Small intestine (tissue), 7 donors: ENCODE data around the gene ADGRL3. TPM values are rescaled to one million over a fixed set of nuclear protein-coding genes. Genes with fewer than 3 reads are reported as not detected.
"Not testable (repeated sequence)": the region's sequence is repeated elsewhere in the genome, so short reads cannot be mapped to it uniquely, and the experiment has no call there.

Experiments used
- DNase-seq, 2 donors: peaks; one replicate each; pipeline versions ENCODE4 v3.0.0 to v3.0.0-alpha.2; 2013
- FAIRE-seq: peaks from 2 replicates; lab custom pipeline; 2012; peaks lifted over from hg19 to GRCh38; lab: Jason Lieb, UNC
- H3K27ac ChIP-seq, 3 donors: one replicate each; pipeline ENCODE4 v1.5.1; 2013; ENCODE audit warnings: low read length in 2 of 3, mild to moderate bottlenecking in 2 of 3, control low read depth in 1 of 3, inconsistent platforms in 1 of 3, low read depth in 1 of 3, moderate library complexity in 1 of 3
- H3K27me3 ChIP-seq, 3 donors: one replicate each; pipeline ENCODE4 v1.6.1; 2013; ENCODE audit warnings: low read length in 3 of 3, inconsistent platforms in 1 of 3; ENCODE audit not compliant: control insufficient read depth in 3 of 3, insufficient read depth in 3 of 3
- H3K36me3 ChIP-seq, 3 donors: one replicate each; pipeline ENCODE4 v1.6.1; 2013; ENCODE audit warnings: low read length in 3 of 3, inconsistent platforms in 1 of 3, low read depth in 1 of 3, mild to moderate bottlenecking in 1 of 3, moderate library complexity in 1 of 3; ENCODE audit not compliant: control insufficient read depth in 3 of 3, insufficient read depth in 2 of 3
- H3K4me1 ChIP-seq, 3 donors: one replicate each; pipeline ENCODE4 v1.6.1; 2013; ENCODE audit warnings: low read length in 2 of 3, inconsistent platforms in 1 of 3, low read depth in 1 of 3, mild to moderate bottlenecking in 1 of 3, moderate library complexity in 1 of 3; ENCODE audit not compliant: control insufficient read depth in 3 of 3, insufficient read depth in 2 of 3
- H3K4me3 ChIP-seq, 3 donors: one replicate each; pipeline ENCODE4 v1.5.1; 2013; ENCODE audit warnings: low read length in 3 of 3, control low read depth in 1 of 3, inconsistent platforms in 1 of 3, low read depth in 1 of 3, mild to moderate bottlenecking in 1 of 3, moderate library complexity in 1 of 3
- H3K9me3 ChIP-seq, 2 donors: one replicate each; pipeline ENCODE4 v1.6.1; 2013; ENCODE audit warnings: low read depth in 1 of 2, low read length in 1 of 2; ENCODE audit not compliant: control insufficient read depth in 2 of 2, insufficient read depth in 1 of 2
- WGBS, 3 donors: extraction: QIAGEN DNeasy Blood & Tissue Kit; methylation state at CpG; one replicate each; pipeline ENCODE4 v1.1.7; 2013; 5-methylcytosine and 5-hydroxymethylcytosine counted together
- polyA plus RNA-seq, 4 donors: library from polyadenylated mRNA; stranded (reverse) in 3 of 4; unstranded in 1 of 4; fragments of 200-250 nt in 3 of 4; fragments of 120-200 nt in 1 of 4; gene quantifications; one replicate each; pipeline versions ENCODE4 v1.2.1 to v1.2.3, GENCODE V29; 2013
- donor health status: healthy with polysubstance abuse.
- donor health status: control.
- donor health status: control.
- donor health status: Bipolar disorder and iron deficiency.
- donor health status: healthy.

Gene ADGRL3
- polyA plus RNA-seq, 4 donors = under 0.01 to 7.9 (median 1.3) TPM

- Histone ChIP-seq H3K36me3 (no peaks in the 10 kb centered on the region), H3K27ac (no peak overlapping the region), H3K4me3 (no peak overlapping the region), H3K9me3 (no peaks in the 10 kb centered on the region), H3K4me1 (no peaks in the 10 kb centered on the region), H3K27me3 (no peaks in the 10 kb centered on the region)
- DNase-seq (no peak), FAIRE-seq (no peak)
- 82 to 90% (median 87%) methylated on average over 2 of the region's 2 CpGs for WGBS, 3 donors
These were observed 750.5 kb downstream of the ADGRL3 start for GRCh38 chr4:61950625-61951024.

DNA sequence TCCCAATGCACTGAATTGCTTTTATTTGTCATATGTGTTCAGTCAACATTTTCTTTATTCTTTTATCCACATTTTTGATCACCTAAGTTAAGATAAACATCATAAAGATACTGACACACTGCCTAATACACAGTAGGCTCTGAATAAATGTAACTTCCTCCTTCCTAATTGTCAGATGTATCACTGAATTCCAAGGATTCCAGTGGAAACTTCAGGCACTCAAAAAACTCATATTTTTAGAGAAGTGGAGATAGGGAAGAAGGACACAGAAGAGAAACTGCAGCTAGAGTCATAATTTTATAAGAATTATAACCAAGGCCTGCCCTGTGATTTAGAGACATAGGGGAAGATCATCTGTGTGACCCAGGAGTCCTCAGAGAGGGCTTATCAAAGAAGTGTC lies 753.3 kb downstream of the ADGRL3 start:
- Histone ChIP-seq H3K4me3 (no peak overlapping the region), H3K4me1 (no peaks in the 10 kb centered on the region), H3K27ac (no peak overlapping the region), H3K36me3 (no peaks in the 10 kb centered on the region), H3K9me3 (no peaks in the 10 kb centered on the region), H3K27me3 (no peaks in the 10 kb centered on the region)
- no peak for FAIRE-seq
- no peak for DNase-seq

GRCh38 chr4:61958591-61958990 lies 758.5 kb downstream of the ADGRL3 start:
- Histone ChIP-seq H3K27ac (no peak overlapping the region), H3K4me1 (no peaks in the 10 kb centered on the region), H3K4me3 (no peak overlapping the region), H3K27me3 (no peaks in the 10 kb centered on the region), H3K9me3 (no peaks in the 10 kb centered on the region), H3K36me3 (no peaks in the 10 kb centered on the region)
- DNase-seq (no peak), FAIRE-seq (no peak)
- 76 to 81% (median 77%) methylated on average over 1 of the region's 1 CpG for WGBS, 3 donors

DNA sequence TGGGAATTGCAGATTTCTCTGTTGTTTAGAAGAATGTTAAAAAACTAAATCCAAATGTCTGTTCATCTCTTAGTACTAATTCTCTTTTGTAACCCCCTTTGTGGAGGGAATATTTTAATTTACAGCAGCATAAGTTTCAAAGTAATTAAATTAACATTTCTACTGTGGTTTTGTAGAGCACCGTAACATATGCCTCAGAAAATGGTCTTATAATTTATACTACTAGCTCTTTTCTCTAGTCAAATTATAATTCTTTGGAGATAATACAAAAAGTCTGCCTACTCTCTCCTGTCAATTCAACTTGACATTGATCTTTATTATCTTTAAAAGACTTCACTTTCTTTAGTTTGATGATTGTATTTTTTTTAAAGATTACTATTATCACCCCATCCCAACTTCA lies 759.0 kb downstream of the ADGRL3 start:
- no peak for DNase-seq
- Histone ChIP-seq H3K9me3 (no peaks in the 10 kb centered on the region), H3K4me1 (no peaks in the 10 kb centered on the region), H3K27me3 (no peaks in the 10 kb centered on the region), H3K27ac (no peak overlapping the region), H3K4me3 (no peak overlapping the region), H3K36me3 (no peaks in the 10 kb centered on the region)
- FAIRE-seq = no peak
- 86 to 96% (median 93%) methylated on average over 1 of the region's 1 CpG for WGBS, 3 donors

DNA sequence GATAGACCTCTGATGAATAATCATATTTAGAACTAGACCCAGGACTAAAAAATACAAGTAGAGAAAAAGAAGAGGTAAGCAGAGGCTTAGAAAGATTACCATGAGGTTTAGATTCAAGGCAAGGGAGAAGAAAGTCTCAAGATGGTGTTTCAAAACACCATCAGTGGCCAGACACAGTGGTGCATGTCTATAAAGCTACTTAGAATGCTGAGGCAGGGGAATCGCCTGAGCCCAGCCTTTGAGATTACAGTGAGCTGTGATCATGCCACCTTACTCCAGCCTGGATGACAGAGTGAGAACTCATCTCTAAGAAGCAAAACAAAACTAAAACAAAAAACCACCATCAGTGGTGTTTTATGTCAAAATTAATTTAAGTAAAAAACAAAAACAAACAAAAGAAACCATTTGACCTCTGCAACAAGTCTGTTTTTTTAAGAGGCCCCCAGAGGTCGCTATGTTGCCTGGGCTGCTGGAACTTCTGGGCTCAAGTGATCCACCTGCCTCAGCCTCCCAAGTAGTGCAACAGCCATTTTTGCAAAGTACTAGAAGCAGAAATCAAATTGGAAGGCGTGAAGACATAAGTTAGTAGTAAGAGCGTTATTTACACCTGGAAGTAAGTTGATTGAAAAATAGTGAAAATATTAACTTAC lies 784.3 kb downstream of the ADGRL3 start:
- Histone ChIP-seq H3K4me1 (no peaks in the 10 kb centered on the region), H3K36me3 (no peaks in the 10 kb centered on the region), H3K9me3 (no peaks in the 10 kb centered on the region), H3K4me3 (no peak overlapping the region), H3K27ac (no peak overlapping the region), H3K27me3 (no peaks in the 10 kb centered on the region)
- DNase-seq (peak in 1 of 2 donors; percentile 1), FAIRE-seq (no peak)
- WGBS, 3 donors = 67 to 79% (median 76%) methylated on average over 4 of the region's 4 CpGs

- Histone ChIP-seq H3K36me3 (no peaks in the 10 kb centered on the region), H3K27me3 (no peaks in the 10 kb centered on the region), H3K9me3 (no peaks in the 10 kb centered on the region), H3K27ac (no peak overlapping the region), H3K4me3 (no peak overlapping the region), H3K4me1 (no peaks in the 10 kb centered on the region)
- FAIRE-seq (no peak), DNase-seq (no peak)
- WGBS, 3 donors = 82 to 88% (median 87%) methylated on average over 4 of the region's 4 CpGs
These were observed 785.3 kb downstream of the ADGRL3 start for GRCh38 chr4:61985426-61985825.

DNA sequence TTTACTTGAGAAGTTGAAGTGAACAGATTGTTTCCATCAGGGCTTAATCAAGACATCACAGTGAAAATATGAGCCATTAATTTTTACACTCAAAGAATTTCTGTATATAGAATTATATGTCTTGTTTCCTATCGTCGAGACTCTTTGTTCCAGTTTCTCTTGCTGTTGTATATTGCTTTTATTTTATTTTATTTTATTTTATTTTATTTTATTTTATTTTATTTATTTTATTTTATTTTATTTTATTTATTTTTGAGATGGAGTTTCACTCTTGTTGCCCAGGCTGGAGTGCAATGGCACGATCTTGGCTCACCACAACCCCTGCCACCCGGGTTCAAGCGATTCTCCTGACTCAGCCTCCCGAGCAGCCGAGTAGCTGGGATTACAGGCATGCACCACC lies 786.8 kb downstream of the ADGRL3 start:
- FAIRE-seq, H3K4me1 ChIP-seq: not testable (repeated sequence)
- 93 to 94% (median 93%) methylated on average over 7 of the region's 7 CpGs for WGBS, 3 donors

DNA sequence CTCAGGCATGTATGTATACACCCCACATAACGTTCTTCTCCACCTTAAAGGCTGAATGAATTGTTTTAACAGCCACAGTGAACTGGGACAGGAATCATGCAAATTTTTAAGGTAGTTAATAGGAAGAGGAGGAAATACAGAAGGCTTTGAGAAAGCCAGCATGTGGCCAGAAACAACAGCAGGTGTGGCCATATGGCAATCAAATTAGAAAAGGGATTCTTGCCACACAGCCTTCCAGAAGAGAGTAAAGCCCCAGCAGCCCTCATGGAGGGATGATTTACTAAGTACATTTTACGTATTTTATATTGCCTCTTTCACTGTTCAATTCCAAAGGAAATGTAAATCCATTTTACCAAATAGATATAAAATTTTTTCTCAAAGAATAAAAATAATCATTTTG lies 792.2 kb downstream of the ADGRL3 start:
- FAIRE-seq = no peak
- WGBS, 3 donors = 45 to 59% (median 51%) methylated on average over 2 of the region's 2 CpGs

More for the DNA sequence above, 786.8 kb downstream of the ADGRL3 start:
- DNase-seq, H3K27me3 ChIP-seq, H3K27ac ChIP-seq, H3K4me3 ChIP-seq, H3K36me3 ChIP-seq, H3K9me3 ChIP-seq: not testable (repeated sequence)

GRCh38 chr4:61994036-61994435 lies 793.9 kb downstream of the ADGRL3 start:
- H3K4me1 ChIP-seq = no peaks in the 10 kb centered on the region
- H3K27ac ChIP-seq = no peak overlapping the region
- FAIRE-seq (no peak), DNase-seq (peak in 1 of 2 donors; percentile 4)
- no peaks in the 10 kb centered on the region for H3K27me3 ChIP-seq
- H3K4me3 ChIP-seq = no peak overlapping the region
- no peaks in the 10 kb centered on the region for H3K9me3 ChIP-seq
- H3K36me3 ChIP-seq = no peaks in the 10 kb centered on the region
- 63 to 82% (median 75%) methylated on average over 6 of the region's 6 CpGs for WGBS, 3 donors

More for the DNA sequence above, 792.2 kb downstream of the ADGRL3 start:
- Histone ChIP-seq H3K36me3 (no peaks in the 10 kb centered on the region), H3K27me3 (no peaks in the 10 kb centered on the region), H3K4me3 (no peak overlapping the region), H3K9me3 (no peaks in the 10 kb centered on the region), H3K27ac (no peak overlapping the region), H3K4me1 (no peaks in the 10 kb centered on the region)
- no peak for DNase-seq
